Measurements from ENCODE around the gene OPCML.

- TF ChIP-seq CTCF (IDR thresholded peaks at IDR 0.05) (no peak), EP300 (IDR thresholded peaks at IDR 0.05) (no peak), POLR2A (IDR thresholded peaks at IDR 0.05; ENCODE audit: low read depth) (no peak)
Measured at GRCh38 chr11:132831272-132831671, 701.0 kb downstream of the OPCML start.

Measured in esophagus muscularis mucosa (tissue), 4 donors.